ENCODE data around the gene POLR3B. TPM values are rescaled to one million over a fixed set of nuclear protein-coding genes. Genes with fewer than 3 reads are reported as not detected.

POLR3B gene
- polyA plus RNA-seq, 3 donors, result 1.7 to 2.6 (median 2.0) TPM

GRCh38 chr12:106360400-106360994 is 2.9 kb downstream of the POLR3B start:
- peaks cover 7 to 18% of the 10 kb centered on the region in 2 donors for H3K36me3 ChIP-seq (replicated peaks in 1 of 2; ENCODE audit: control insufficient read depth in 1 of 2, insufficient read depth in 2 of 2, low read length in 2 of 2)
- Mint-ChIP-seq H3K27me3 (ENCODE audit: low read depth in 3 of 3) (no peaks in the 10 kb centered on the region), H3K27ac (no peak overlapping the region), H3K36me3 (peaks cover 12 to 15% of the 10 kb centered on the region in 2 donors), H3K4me1 (peaks cover 18% of the 10 kb centered on the region), H3K9me3 (no peaks in the 10 kb centered on the region), H3K4me3 (no peak overlapping the region)
- H3K4me2 ChIP-seq (replicated peaks; ENCODE audit: extremely low read depth, low read length, poor library complexity, severe bottlenecking), result no peak overlapping the region
- H4K20me1 ChIP-seq (ENCODE audit: insufficient read depth, low read length), result no peaks in the 10 kb centered on the region
- WGBS (ENCODE audit: insufficient coverage), result 95% methylated on average over 3 of the region's 5 CpGs
- H3K27ac ChIP-seq (ENCODE audit: low read depth in 1 of 2, low read length in 2 of 2), result no peak overlapping the region
- intact Hi-C loops (cut with micrococcal nuclease), result no loop called here
- peaks cover 33% of the 10 kb centered on the region for H3K79me2 ChIP-seq (ENCODE audit: insufficient read depth, low read length)
- no peak for DNase-seq
- no peaks in the 10 kb centered on the region for H3K9me3 ChIP-seq (replicated peaks in 1 of 2; ENCODE audit: control insufficient read depth in 1 of 2, insufficient read depth in 1 of 2, low read length in 2 of 2)
- H3K4me1 ChIP-seq (ENCODE audit: control insufficient read depth in 1 of 2, insufficient read depth in 2 of 2, low read length in 2 of 2), result peaks cover 17 to 22% of the 10 kb centered on the region in 2 donors
- no peak for TF ChIP-seq CTCF (IDR thresholded peaks at IDR 0.05)
- H2AFZ ChIP-seq (ENCODE audit: insufficient read depth, low read depth, low read length, poor library complexity, severe bottlenecking), result no peak overlapping the region
- H3K9ac ChIP-seq (ENCODE audit: insufficient read depth, low read length, poor library complexity, severe bottlenecking), result no peak overlapping the region
- no peak overlapping the region for H3K4me3 ChIP-seq (replicated peaks in 1 of 3; ENCODE audit: low read depth in 2 of 3, low read length in 3 of 3)
- no peaks in the 10 kb centered on the region for H3K27me3 ChIP-seq (ENCODE audit: control insufficient read depth in 2 of 2, insufficient read depth in 2 of 2, low read length in 2 of 2)

GRCh38 chr12:106362971-106363370 is 5.4 kb downstream of the POLR3B start:
- Histone ChIP-seq H3K27ac (ENCODE audit: low read depth in 1 of 2, low read length in 2 of 2) (no peak overlapping the region), H3K9ac (ENCODE audit: insufficient read depth, low read length, poor library complexity, severe bottlenecking) (no peak overlapping the region), H4K20me1 (ENCODE audit: insufficient read depth, low read length) (no peaks in the 10 kb centered on the region), H3K9me3 (replicated peaks in 1 of 2; ENCODE audit: control insufficient read depth in 1 of 2, insufficient read depth in 1 of 2, low read length in 2 of 2) (no peaks in the 10 kb centered on the region), H3K27me3 (ENCODE audit: control insufficient read depth in 2 of 2, insufficient read depth in 2 of 2, low read length in 2 of 2) (no peaks in the 10 kb centered on the region), H3K36me3 (replicated peaks in 1 of 2; ENCODE audit: control insufficient read depth in 1 of 2, insufficient read depth in 2 of 2, low read length in 2 of 2) (peaks cover 20 to 40% of the 10 kb centered on the region in 2 donors), H3K79me2 (ENCODE audit: insufficient read depth, low read length) (peaks cover 33% of the 10 kb centered on the region), H3K4me2 (replicated peaks; ENCODE audit: extremely low read depth, low read length, poor library complexity, severe bottlenecking) (no peak overlapping the region), H3K4me3 (replicated peaks in 1 of 3; ENCODE audit: low read depth in 2 of 3, low read length in 3 of 3) (no peak overlapping the region), H3K4me1 (ENCODE audit: control insufficient read depth in 1 of 2, insufficient read depth in 2 of 2, low read length in 2 of 2) (peaks cover 12 to 14% of the 10 kb centered on the region in 2 donors), H2AFZ (ENCODE audit: insufficient read depth, low read depth, low read length, poor library complexity, severe bottlenecking) (no peak overlapping the region)
- H3K27ac Mint-ChIP-seq, result no peak overlapping the region
- intact Hi-C loops (cut with micrococcal nuclease), result no loop called here
- DNase-seq, result no peak
- peaks cover 10% of the 10 kb centered on the region for H3K4me1 Mint-ChIP-seq
- peaks cover 24 to 33% of the 10 kb centered on the region in 2 donors for H3K36me3 Mint-ChIP-seq
- peaks cover 0 to 3% (median 0%) of the 10 kb centered on the region in 7 donors for H3K9me3 Mint-ChIP-seq
- no peaks in the 10 kb centered on the region for H3K27me3 Mint-ChIP-seq (ENCODE audit: low read depth in 3 of 3)
- 100% methylated on average over 2 of the region's 4 CpGs for WGBS (ENCODE audit: insufficient coverage)
- TF ChIP-seq CTCF (IDR thresholded peaks at IDR 0.05), result no peak
- no peak overlapping the region for H3K4me3 Mint-ChIP-seq

All from CD14-positive monocyte (primary cell).